GM12878 (cell line): Measurements from ENCODE around the gene PHLDB1. TPM values are rescaled to one million over a fixed set of nuclear protein-coding genes. Genes with fewer than 3 reads are reported as not detected.

Experiments used
- ATAC-seq: fragments of 200-7000 bp; cut with Tn5 transposase; 3 replicates; pipeline ENCODE4 v1.9.1; 2020; ENCODE audit warnings: mild to moderate bottlenecking, moderate library complexity
- BruUV-seq: library from RNA; stranded (reverse); fragments of 400-500 nt; replicated peaks from 2 replicates; lab custom pipeline; 2021; lab: Mats Ljungman, UMichigan
- CTCF ChIA-PET: fragments of 300-600 bp; sonication (Branson Sonifier 250); formaldehyde crosslinking; extraction: SDS; loops from one replicate; lab custom pipeline; 2021; ENCODE audit warnings: inconsistent platforms; lab: Yijun Ruan, JAX
- POLR2A ChIA-PET: fragments of 350-600 bp; formaldehyde crosslinking; extraction: SDS; loops from one replicate; lab custom pipeline; 2021; ENCODE audit warnings: inconsistent platforms; lab: Charles Lee
- RAD21 ChIA-PET: fragments of 300-600 bp; sonication (Branson Sonifier 250); formaldehyde crosslinking; loops from one replicate; lab custom pipeline; 2023; ENCODE audit warnings: antibody characterized with exemption; ENCODE audit not compliant: unreplicated experiment; lab: Charles Lee
- SMC1A ChIA-PET: fragments of 300-600 bp; sonication (Branson Sonifier 250); formaldehyde crosslinking; loops from one replicate; lab custom pipeline; 2023; ENCODE audit not compliant: unreplicated experiment, uncharacterized antibody; lab: Charles Lee
- DNase-seq: peaks from one replicate; pipeline ENCODE4 v3.0.0-alpha.2; 2011; ENCODE audit warnings: low read depth, low spot score
- FAIRE-seq: peaks from 3 replicates; lab custom pipeline; 2011; peaks lifted over from hg19 to GRCh38; lab: Jason Lieb, UNC
- H2AFZ ChIP-seq: 2 replicates; pipeline ENCODE4 v1.6.0; 2011; ENCODE audit warnings: low read depth, low read length, control low read depth; ENCODE audit not compliant: control insufficient read depth
- H3K27ac ChIP-seq: 2 replicates; pipeline ENCODE4 v1.5.1; 2011; ENCODE audit warnings: control low read depth; ENCODE audit not compliant: control insufficient read depth, insufficient read depth
- H3K27me3 ChIP-seq, 2 experiments: replicated peaks in 1 of 2; 2 replicates each; pipeline versions ENCODE4 v1.6.0 to v1.6.1; 2011; ENCODE audit warnings: low read length in 1 of 2; ENCODE audit not compliant: control insufficient read depth in 2 of 2, insufficient read depth in 2 of 2
- H3K36me3 ChIP-seq, 2 experiments: 2 replicates each; pipeline ENCODE4 v1.5.1; 2011; ENCODE audit warnings: low read length in 1 of 2; ENCODE audit not compliant: control insufficient read depth in 2 of 2, insufficient read depth in 2 of 2
- H3K4me1 ChIP-seq: 2 replicates; pipeline ENCODE4 v1.6.1; 2011; ENCODE audit warnings: mild to moderate bottlenecking, low read length, moderate library complexity, mixed read lengths; ENCODE audit not compliant: control insufficient read depth, insufficient read depth
- H3K4me2 ChIP-seq: 2 replicates; pipeline ENCODE4 v1.6.0; 2011; ENCODE audit warnings: control low read depth; ENCODE audit not compliant: control insufficient read depth, insufficient read depth
- H3K4me3 ChIP-seq: fragments of 200-600 bp; sonication (generic); 2 replicates; pipeline ENCODE4 v1.5.1; 2016
- H3K79me2 ChIP-seq: 2 replicates; pipeline ENCODE4 v1.6.0; 2011; ENCODE audit warnings: low read length; ENCODE audit not compliant: control insufficient read depth, insufficient read depth
- H3K9ac ChIP-seq: 2 replicates; pipeline ENCODE4 v1.8.0; 2011; ENCODE audit warnings: low read length, control low read depth, mixed read lengths; ENCODE audit not compliant: control insufficient read depth, insufficient read depth
- H3K9me3 ChIP-seq: replicated peaks from 3 replicates; pipeline ENCODE4 v1.5.1; 2011; ENCODE audit warnings: mild to moderate bottlenecking, low read length; ENCODE audit not compliant: control insufficient read depth, insufficient read depth
- H4K20me1 ChIP-seq: 2 replicates; pipeline ENCODE4 v1.6.0; 2011; ENCODE audit not compliant: control insufficient read depth, insufficient read depth
- ATF2 ChIP-seq: IDR thresholded peaks from 2 replicates; pipeline ENCODE4 v1.6.1; 2012; ENCODE audit warnings: low read length, inconsistent platforms
- E2F8 ChIP-seq: fragments of 450-650 bp; IDR thresholded peaks from 2 replicates; pipeline ENCODE4 v1.6.1; 2018; ENCODE audit warnings: mild to moderate bottlenecking, low read depth, moderate library complexity; ENCODE audit not compliant: partially characterized antibody
- FOXM1 ChIP-seq: IDR thresholded peaks from 2 replicates; pipeline ENCODE4 v1.6.1; 2012; ENCODE audit warnings: low read depth, mild to moderate bottlenecking, inconsistent platforms, low read length, moderate library complexity
- HDGF ChIP-seq: fragments of 450-650 bp; IDR thresholded peaks from 2 replicates; pipeline ENCODE4 v1.6.1; 2016; ENCODE audit warnings: antibody characterized with exemption
- PML ChIP-seq: IDR thresholded peaks from 2 replicates; pipeline ENCODE4 v1.6.1; 2012; ENCODE audit warnings: low read length, inconsistent platforms
- STAT1 ChIP-seq: fragments of 450-650 bp; conservative IDR thresholded peaks from 2 replicates; pipeline ENCODE4 v1.6.1; 2014; ENCODE audit warnings: antibody characterized with exemption, mild to moderate bottlenecking
- WGBS: methylation state at CpG from one replicate; pipeline ENCODE4 v1.1.6; 2016; ENCODE audit warnings: low lambda C conversion rate; ENCODE audit not compliant: insufficient replicate concordance, insufficient coverage; ENCODE audit errors: missing lambda C conversion rate; 5-methylcytosine and 5-hydroxymethylcytosine counted together
- in situ Hi-C: fragments of 300-500 bp; cut with MboI; formaldehyde crosslinking; loops from 9 replicates; pipeline ENCODE4 v1.14.3; 2018; ENCODE audit warnings: mixed read lengths
- intact Hi-C: fragments of 100-400 bp; cut with micrococcal nuclease; formaldehyde crosslinking; loops from one replicate; pipeline ENCODE4 v1.14.2; 2022; ENCODE audit not compliant: unreplicated experiment
- polyA plus RNA-seq, 11 experiments: library from polyadenylated mRNA; depleted of rRNA in 4 of 11; unstranded in 6 of 11; stranded (reverse) in 5 of 11; fragments of >200 nt; fragmentation: Nextera tagmentation in 4 of 11; fragmentation: Illumina TruSeq in 1 of 11; extraction: Ambion mirVana in 4 of 11; extraction: Trizol in 1 of 11; gene quantifications; 1 replicate in 1 of 11; 2 replicates in 10 of 11; pipeline versions ENCODE4 v1.2.1 to v1.2.3, GENCODE V29; 2011 to 2016; ENCODE audit warnings: inconsistent platforms in 2 of 11, missing spikeins in 2 of 11, low read depth in 1 of 11
- total RNA-seq, 4 experiments: library from RNA; depleted of rRNA in 3 of 4; stranded (reverse); fragments of >200 nt in 3 of 4; fragmentation: Illumina TruSeq in 1 of 4; extraction: Trizol in 1 of 4; gene quantifications; 2 replicates each; pipeline versions ENCODE4 v1.2.1 to v1.2.3, GENCODE V29; 2013 to 2021

The PHLDB1 gene
- total and polyA plus RNA-seq, 10 of the 15 experiments (the other 5 are each of a cell fraction or from before 2014, with no cell fraction given), result 0.03 to 0.26 (median 0.18) TPM; not detected in 4

GRCh38 chr11:118652681-118653181 lies 45.3 kb downstream of the PHLDB1 start (continued):
- no peak for TF ChIP-seq STAT1
- TF ChIP-seq PML, result no peak
- no peak for TF ChIP-seq HDGF
- TF ChIP-seq, all 136 proteins: peak for 0

GRCh38 chr11:118653684-118654390 lies 46.4 kb downstream of the PHLDB1 start:
- Histone ChIP-seq H3K4me1 (no peaks in the 10 kb centered on the region), H2AFZ (no peak overlapping the region), H3K27me3 (peaks cover 5% of the 10 kb centered on the region in 2 experiments; a peak in 3 of 4 replicates), H3K27ac (no peak overlapping the region), H3K4me3 (no peak overlapping the region), H3K9ac (no peak overlapping the region), H4K20me1 (no peaks in the 10 kb centered on the region), H3K36me3 (no peaks in the 10 kb centered on the region), H3K79me2 (no peaks in the 10 kb centered on the region), H3K9me3 (no peaks in the 10 kb centered on the region), H3K4me2 (no peak overlapping the region)
- no TSS peak for BruUV-seq
- in situ Hi-C loops (no loop called here), intact Hi-C loops (no loop called here)
- no peak for FAIRE-seq
- 70% methylated on average over 8 of the region's 8 CpGs for WGBS
- no peak for DNase-seq
- CTCF ChIA-PET, result interaction anchor here (1.4 kb wide), 1 partner anchor 10 kb away, joined by 5 read pairs; no protein-coding TSS in a partner anchor
- POLR2A ChIA-PET, result interaction anchor here (0.6 kb wide), 1 partner anchor 818 kb away, joined by 3 read pairs; no protein-coding TSS in a partner anchor
- TF ChIP-seq STAT1, result no peak
- TF ChIP-seq FOXM1, result no peak
- no peak for TF ChIP-seq E2F8
- TF ChIP-seq ATF2, result no peak
- ATAC-seq, result no peak
- RAD21 ChIA-PET, result no interaction called here
- SMC1A ChIA-PET, result no interaction called here
